K562 treated with DMSO at 1 percent for 12 hours (cell line): ENCODE data around the gene MMP12. TPM values are rescaled to one million over a fixed set of nuclear protein-coding genes. Genes with fewer than 3 reads are reported as not detected.

Source experiments
- total RNA-seq: library from RNA; unstranded; fragments of 300-600 nt; gene quantifications from 2 replicates; pipeline ENCODE4 v1.2.3, GENCODE V29; 2022; ENCODE audit not compliant: insufficient read depth

MMP12 gene
- total RNA-seq, result not detected in 2 replicates

DNA sequence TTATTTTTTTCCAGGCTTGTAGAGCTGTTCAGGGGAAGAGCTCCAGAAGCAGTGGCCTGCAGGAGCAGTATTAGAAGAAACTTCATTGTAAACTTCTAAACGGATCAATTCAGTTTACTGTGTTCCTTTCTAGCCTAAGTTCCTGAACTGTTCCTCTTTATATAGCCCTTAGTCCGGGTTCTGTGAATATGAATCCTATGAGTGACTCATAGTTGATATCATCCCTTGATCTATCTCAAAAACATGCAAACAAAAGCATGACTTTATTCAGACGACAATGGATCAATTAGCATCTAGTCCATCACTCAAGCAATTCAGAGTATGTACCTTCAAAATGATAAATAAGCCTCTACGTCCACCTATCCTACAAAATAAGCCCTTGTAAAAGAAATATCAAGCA lies at the start of gene MMP12:
Gene MMP12, minus strand, starts transcription at position 131 of the 400 bp plus-strand sequence. Its CDS starts 45 bp downstream, at position 86.

DNA sequence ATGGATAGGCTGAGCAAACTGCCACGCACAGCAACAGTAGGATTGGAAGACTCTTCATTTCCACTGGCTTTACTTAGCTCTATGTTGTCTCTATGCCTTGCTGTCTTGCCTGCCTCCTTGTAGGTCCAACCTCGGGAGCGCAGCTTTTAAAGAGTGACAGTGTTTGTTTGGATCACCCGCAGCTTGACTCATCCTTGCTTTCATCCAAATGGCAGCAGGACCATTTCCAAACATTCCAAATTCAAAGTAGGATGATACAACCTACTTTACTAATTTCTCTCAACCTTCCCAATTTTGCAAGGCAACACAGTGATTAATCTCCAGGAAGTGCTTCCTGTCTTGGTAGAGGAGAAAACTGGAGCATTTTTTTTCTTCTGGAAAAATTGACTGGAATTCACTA lies 31.3 kb downstream of the MMP12 start, which contains the start of gene MMP3:
Gene MMP3, minus strand, starts transcription at position 121 of the 400 bp plus-strand sequence. Its CDS starts 63 bp downstream, at position 58.

Other genes starting within 250 kb of the MMP12 start
- not detected in 2 replicates for gene MMP20, start 249.7 kb downstream of the MMP12 start, total RNA-seq
- gene MMP27, start 169.2 kb downstream of the MMP12 start, total RNA-seq, result not detected in 2 replicates
- gene MMP8, start 150.0 kb downstream of the MMP12 start, total RNA-seq, result not detected in 2 replicates
- gene MMP10, start 94.4 kb downstream of the MMP12 start, total RNA-seq, result not detected in 2 replicates
- not detected in 2 replicates for gene MMP1, start 76.8 kb downstream of the MMP12 start, total RNA-seq
- gene MMP3, start 31.4 kb downstream of the MMP12 start, total RNA-seq, result not detected in 2 replicates
- gene MMP13, start 80.8 kb upstream of the MMP12 start, total RNA-seq, result not detected in 2 replicates
- gene DCUN1D5, start 217.2 kb upstream of the MMP12 start, total RNA-seq, result 43.0 and 71.7 TPM in 2 replicates
- gene DYNC2H1, start 234.4 kb upstream of the MMP12 start, total RNA-seq, result 0.30 and 0.66 TPM in 2 replicates